ENCODE measurements around the gene SUGT1. TPM values are rescaled to one million over a fixed set of nuclear protein-coding genes. Genes with fewer than 3 reads are reported as not detected.

Gene SUGT1
- 23.2 and 36.7 TPM in 2 replicates for total RNA-seq

GRCh38 chr13:52652196-52652979, at the start of gene SUGT1:
TSS of gene SUGT1 (plus strand) at chr13:52652836. CDS start at chr13:52652921, 85 bp downstream.

GRCh38 chr13:52642131-52642530, 10.5 kb upstream of the SUGT1 start, which contains the start of gene HNRNPA1L2:
TSS of gene HNRNPA1L2 (plus strand) at chr13:52642431. CDS start at chr13:52642493, 62 bp downstream.

DNA sequence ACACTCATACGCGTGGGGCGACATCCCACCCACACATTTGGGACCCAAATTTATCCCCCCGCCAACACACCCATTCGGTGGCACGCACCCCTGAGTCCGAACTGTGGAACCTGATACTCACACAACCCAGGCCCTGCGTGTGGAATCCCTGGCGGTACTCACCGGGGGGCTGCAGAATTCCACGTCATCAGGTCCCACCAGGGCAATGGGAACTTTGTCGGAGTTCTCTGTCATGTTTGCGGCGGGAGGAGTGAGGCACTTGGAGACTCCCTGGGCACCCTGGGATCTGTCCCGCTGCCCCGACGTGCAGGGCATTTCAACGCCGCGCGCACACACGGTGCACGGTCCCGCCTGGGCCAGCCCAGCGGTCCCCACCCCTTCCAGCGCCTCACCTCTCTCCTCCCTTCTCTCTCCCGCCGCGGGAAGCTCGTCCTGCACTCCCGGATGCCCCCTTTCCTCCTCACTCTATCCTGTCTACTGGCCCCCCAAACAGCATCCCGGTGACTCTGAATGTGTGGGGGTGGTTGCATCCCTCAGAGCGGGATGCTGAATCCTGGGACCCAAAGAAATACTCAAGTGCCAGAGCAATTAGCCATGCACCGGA, 86.9 kb downstream of the SUGT1 start, which contains the start of gene CNMD:
Gene CNMD, minus strand, starts transcription at position 353 of the 604 bp plus-strand sequence. Its CDS starts 119 bp downstream, at position 234.

Other genes starting within 250 kb of the SUGT1 start
- 2.4 and 3.9 TPM in 2 replicates for gene THSD1, start 246.7 kb upstream of the SUGT1 start, total RNA-seq
- 15.8 and 20.3 TPM in 2 replicates for gene VPS36, start 202.2 kb upstream of the SUGT1 start, total RNA-seq
- gene CKAP2, start 197.4 kb upstream of the SUGT1 start, total RNA-seq = 21.7 and 30.8 TPM in 2 replicates
- gene HNRNPA1L2, start 10.4 kb upstream of the SUGT1 start, total RNA-seq = 2.3 and 4.5 TPM in 2 replicates
- not detected in 2 replicates for gene CNMD, start 87.0 kb downstream of the SUGT1 start, total RNA-seq
- not detected in 2 replicates for gene PCDH8, start 195.8 kb downstream of the SUGT1 start, total RNA-seq